Thymus (tissue), 11 donors: ENCODE measurements around the gene SLC38A11. TPM values are rescaled to one million over a fixed set of nuclear protein-coding genes. Genes with fewer than 3 reads are reported as not detected.

ENCODE experiments used
- DNase-seq, 9 donors: peaks; one replicate each; pipeline ENCODE4 v3.0.0-alpha.2; 2013; ENCODE audit warnings: low spot score in 9 of 9, low read depth in 6 of 9, missing footprints in 1 of 9
- H3K27ac ChIP-seq, 2 donors: one replicate each; pipeline ENCODE4 v1.5.1; 2013; ENCODE audit warnings: control low read depth in 1 of 2, low read depth in 1 of 2, low read length in 1 of 2, mild to moderate bottlenecking in 1 of 2, moderate library complexity in 1 of 2
- H3K27me3 ChIP-seq, 2 donors: one replicate each; pipeline ENCODE4 v1.5.1; 2013; ENCODE audit warnings: low read length in 1 of 2; ENCODE audit not compliant: control insufficient read depth in 2 of 2, insufficient read depth in 1 of 2
- H3K36me3 ChIP-seq, 2 donors: one replicate each; pipeline ENCODE4 v1.5.1; 2013; ENCODE audit warnings: low read length in 1 of 2, mild to moderate bottlenecking in 1 of 2, moderate library complexity in 1 of 2; ENCODE audit not compliant: control insufficient read depth in 2 of 2, insufficient read depth in 2 of 2
- H3K4me1 ChIP-seq, 2 donors: one replicate each; pipeline ENCODE4 v1.5.1; 2013; ENCODE audit warnings: low read length in 2 of 2; ENCODE audit not compliant: control insufficient read depth in 2 of 2, insufficient read depth in 2 of 2
- H3K4me3 ChIP-seq, 2 donors: one replicate each; pipeline ENCODE4 v1.5.1; 2013; ENCODE audit warnings: low read length in 2 of 2, control low read depth in 1 of 2, mild to moderate bottlenecking in 1 of 2
- H3K9me3 ChIP-seq, 2 donors: one replicate each; pipeline ENCODE4 v1.5.1; 2013; ENCODE audit warnings: low read length in 1 of 2, mild to moderate bottlenecking in 1 of 2; ENCODE audit not compliant: control insufficient read depth in 2 of 2, insufficient read depth in 1 of 2
- WGBS: extraction: QIAGEN DNeasy Blood & Tissue Kit; methylation state at CpG from one replicate; pipeline ENCODE4 v1.1.7; 2013; 5-methylcytosine and 5-hydroxymethylcytosine counted together
- polyA plus RNA-seq: library from polyadenylated mRNA; stranded (reverse); fragments of 200-250 nt; gene quantifications from one replicate; pipeline ENCODE4 v1.2.3, GENCODE V29; 2013
- total RNA-seq: library from RNA; stranded (reverse); fragments of 120-200 nt; gene quantifications from one replicate; pipeline ENCODE4 v1.2.4, GENCODE V29; 2013
- donor health status: healthy.

Gene SLC38A11
- total and polyA plus RNA-seq, 2 donors: 0.05 to 0.64 TPM

- Histone ChIP-seq H3K4me1 (peaks cover 0 to 3% of the 10 kb centered on the region in 2 donors), H3K36me3 (no peaks in the 10 kb centered on the region), H3K27ac (no peak overlapping the region), H3K9me3 (no peaks in the 10 kb centered on the region), H3K27me3 (peaks cover 2 to 10% of the 10 kb centered on the region in 2 donors), H3K4me3 (no peak overlapping the region)
- 75% methylated on average over 2 of the region's 2 CpGs for WGBS
- no peak for DNase-seq
Observed at GRCh38 chr2:164846276-164846675, 109.0 kb downstream of the SLC38A11 start.

Other genes with a start within 250 kb of the SLC38A11 start
- gene COBLL1, start 113.7 kb downstream of the SLC38A11 start, total RNA-seq: 3.0 TPM
- gene COBLL1, start 113.7 kb downstream of the SLC38A11 start, polyA plus RNA-seq: 4.9 TPM
- 5.9 TPM for gene SCN3A, start 248.5 kb upstream of the SLC38A11 start, total RNA-seq
- 3.0 TPM for gene SCN3A, start 248.5 kb upstream of the SLC38A11 start, polyA plus RNA-seq